ENCODE measurements around the gene AKT3.

DNA sequence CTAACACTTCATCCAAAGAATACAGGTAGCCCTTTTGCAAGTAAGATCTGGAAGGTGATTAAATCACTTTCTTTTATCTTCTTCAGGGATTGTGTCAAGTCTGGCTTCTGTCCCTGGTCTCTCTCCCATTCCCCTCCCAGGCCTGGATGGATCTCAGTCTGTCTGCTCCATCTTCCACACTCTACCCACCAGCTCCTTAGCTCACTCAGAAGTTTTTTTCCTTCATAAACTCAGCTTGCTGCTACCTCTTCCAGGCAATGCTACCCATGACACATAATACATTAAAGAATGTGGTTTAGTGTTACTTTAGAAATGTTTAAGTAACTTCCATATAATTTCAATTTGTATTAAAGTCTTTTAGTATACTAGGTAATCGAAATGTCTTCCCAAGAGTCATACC, 133.1 kb downstream of the AKT3 start:
- TF ChIP-seq, protein P1, sequence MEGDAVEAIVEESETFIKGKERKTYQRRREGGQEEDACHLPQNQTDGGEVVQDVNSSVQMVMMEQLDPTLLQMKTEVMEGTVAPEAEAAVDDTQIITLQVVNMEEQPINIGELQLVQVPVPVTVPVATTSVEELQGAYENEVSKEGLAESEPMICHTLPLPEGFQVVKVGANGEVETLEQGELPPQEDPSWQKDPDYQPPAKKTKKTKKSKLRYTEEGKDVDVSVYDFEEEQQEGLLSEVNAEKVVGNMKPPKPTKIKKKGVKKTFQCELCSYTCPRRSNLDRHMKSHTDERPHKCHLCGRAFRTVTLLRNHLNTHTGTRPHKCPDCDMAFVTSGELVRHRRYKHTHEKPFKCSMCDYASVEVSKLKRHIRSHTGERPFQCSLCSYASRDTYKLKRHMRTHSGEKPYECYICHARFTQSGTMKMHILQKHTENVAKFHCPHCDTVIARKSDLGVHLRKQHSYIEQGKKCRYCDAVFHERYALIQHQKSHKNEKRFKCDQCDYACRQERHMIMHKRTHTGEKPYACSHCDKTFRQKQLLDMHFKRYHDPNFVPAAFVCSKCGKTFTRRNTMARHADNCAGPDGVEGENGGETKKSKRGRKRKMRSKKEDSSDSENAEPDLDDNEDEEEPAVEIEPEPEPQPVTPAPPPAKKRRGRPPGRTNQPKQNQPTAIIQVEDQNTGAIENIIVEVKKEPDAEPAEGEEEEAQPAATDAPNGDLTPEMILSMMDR (conservative IDR thresholded peaks at IDR 0.05; ENCODE audit: low read depth, low read length): no peak
- no peak for TF ChIP-seq EZH2 (IDR thresholded peaks at IDR 0.05; ENCODE audit: low read length, unreplicated experiment)
